Activated CD4-positive, CD25-positive, alpha-beta regulatory T cell (primary cell): ENCODE measurements around the gene SERPINB8.
A peak's percentile ranks its signal among the peaks of the same experiment; 100 is the strongest.
"Not testable (repeated sequence)": the region's sequence is repeated elsewhere in the genome, so short reads cannot be mapped to it uniquely, and the experiment has no call there.

Experiments
- DNase-seq, 4 experiments: peaks; one replicate each; lab custom pipeline; 2025; lab: John Stamatoyannopoulos, UW

The SERPINB8 gene

GRCh38 chr18:63969942-63970808 lies at the start of gene SERPINB8:
Gene SERPINB8, plus strand, starts transcription at chr18:63970081. Its CDS starts 8,228 bp downstream, at chr18:63978309.
- DNase-seq, result peak; percentile 38 to 69 (median 56)

GRCh38 chr18:63922049-63922448 lies 47.8 kb upstream of the SERPINB8 start:
- DNase-seq, result no peak

GRCh38 chr18:63924551-63924950 lies 45.3 kb upstream of the SERPINB8 start:
- DNase-seq, result no peak

GRCh38 chr18:63928331-63928730 lies 41.5 kb upstream of the SERPINB8 start:
- DNase-seq, result no peak

GRCh38 chr18:63929369-63929768 lies 40.5 kb upstream of the SERPINB8 start:
- DNase-seq, result not testable (repeated sequence)

- no peak for DNase-seq
Observed at GRCh38 chr18:63930773-63931354, 39.0 kb upstream of the SERPINB8 start.

GRCh38 chr18:63936156-63936931 lies 33.5 kb upstream of the SERPINB8 start:
- DNase-seq, result peak in 3 of 4 experiments; percentile 3 to 18 (median 12)

GRCh38 chr18:63936932-63937393 lies 32.9 kb upstream of the SERPINB8 start:
- no peak for DNase-seq

GRCh38 chr18:63940008-63940407 lies 29.9 kb upstream of the SERPINB8 start:
- DNase-seq, result no peak

- DNase-seq, result not testable (repeated sequence)
Observed at GRCh38 chr18:63940543-63941050, 29.3 kb upstream of the SERPINB8 start.

- no peak for DNase-seq
Observed at GRCh38 chr18:63947051-63947790, 22.7 kb upstream of the SERPINB8 start.

GRCh38 chr18:63949068-63949737 lies 20.7 kb upstream of the SERPINB8 start, which contains the start of gene HMSD:
Gene HMSD, plus strand, starts transcription at chr18:63949301. Its CDS starts 4,155 bp downstream, at chr18:63953456.
- DNase-seq, result peak in 2 of 4 experiments; percentile 3 to 4

GRCh38 chr18:63951302-63951705 lies 18.6 kb upstream of the SERPINB8 start:
- no peak for DNase-seq

GRCh38 chr18:63953811-63954210 lies 16.1 kb upstream of the SERPINB8 start:
- no peak for DNase-seq

GRCh38 chr18:63956755-63957154 lies 13.1 kb upstream of the SERPINB8 start:
- DNase-seq, result no peak

- DNase-seq, result no peak
Observed at GRCh38 chr18:63960891-63961290, 9.0 kb upstream of the SERPINB8 start.

- no peak for DNase-seq
Observed at GRCh38 chr18:63961435-63961980, 8.4 kb upstream of the SERPINB8 start.

GRCh38 chr18:63962137-63962536 lies 7.7 kb upstream of the SERPINB8 start:
- no peak for DNase-seq

- DNase-seq, result peak in 2 of 4 experiments; percentile 5 to 6
Observed at GRCh38 chr18:63963615-63964256, 6.1 kb upstream of the SERPINB8 start.

GRCh38 chr18:63964908-63965307 lies 5.0 kb upstream of the SERPINB8 start:
- DNase-seq, result no peak
